HepG2 (cell line): ENCODE results near the gene POLG2. TPM values are rescaled to one million over a fixed set of nuclear protein-coding genes. Genes with fewer than 3 reads are reported as not detected.
A peak's percentile ranks its signal among the peaks of the same experiment; 100 is the strongest.

Experiments
- CREM ChIP-seq, 2 experiments: sonication (generic) in 1 of 2; formaldehyde crosslinking in 1 of 2; IDR thresholded peaks; 2 replicates each; pipeline versions ENCODE4 v1.4.0 to v1.6.1; 2016 to 2020; ENCODE audit warnings: antibody characterized with exemption in 1 of 2, mild to moderate bottlenecking in 1 of 2, missing genetic modification reagents in 1 of 2
- ELF3 ChIP-seq: IDR thresholded peaks from 2 replicates; pipeline ENCODE4 v1.6.1; 2016; ENCODE audit warnings: missing genetic modification reagents, missing compliant biosample characterization
- KDM2A ChIP-seq: sonication (generic); formaldehyde crosslinking; IDR thresholded peaks from 2 replicates; pipeline ENCODE4 v1.4.0; 2020; ENCODE audit warnings: low read depth, missing genetic modification reagents, borderline replicate concordance
- PHF20 ChIP-seq: sonication (generic); formaldehyde crosslinking; IDR thresholded peaks from 2 replicates; pipeline ENCODE4 v1.5.0; 2020; ENCODE audit warnings: mild to moderate bottlenecking, missing genetic modification reagents
- RAD51 ChIP-seq: fragments of 450-650 bp; IDR thresholded peaks from 2 replicates; pipeline ENCODE4 v1.6.1; 2016; ENCODE audit warnings: borderline replicate concordance
- RXRB ChIP-seq: IDR thresholded peaks from 2 replicates; pipeline ENCODE4 v1.6.1; 2016; ENCODE audit warnings: borderline replicate concordance, missing genetic modification reagents, missing compliant biosample characterization
- SAP130 ChIP-seq: IDR thresholded peaks from 2 replicates; pipeline ENCODE4 v1.6.1; 2016; ENCODE audit warnings: low read depth
- SMARCE1 ChIP-seq: fragments of 450-650 bp; IDR thresholded peaks from 2 replicates; pipeline ENCODE4 v1.6.1; 2017; ENCODE audit warnings: borderline replicate concordance
- TFAP4 ChIP-seq: sonication (generic); IDR thresholded peaks from 2 replicates; pipeline ENCODE4 v1.6.1; 2016; ENCODE audit warnings: low read depth, borderline replicate concordance
- ZFP62 ChIP-seq: sonication (generic); formaldehyde crosslinking; IDR thresholded peaks from 2 replicates; pipeline ENCODE4 v1.4.0; 2020; ENCODE audit warnings: missing genetic modification reagents
- ZNF121 ChIP-seq: sonication (generic); formaldehyde crosslinking; IDR thresholded peaks from 2 replicates; pipeline ENCODE4 v1.5.0; 2020; ENCODE audit warnings: mild to moderate bottlenecking, missing genetic modification reagents
- ZNF589 ChIP-seq: sonication (generic); formaldehyde crosslinking; conservative IDR thresholded peaks from 2 replicates; pipeline ENCODE4 v1.8.0; 2022; ENCODE audit warnings: mild to moderate bottlenecking, moderate library complexity, missing genetic modification reagents
- ZNF7 ChIP-seq: IDR thresholded peaks from 2 replicates; pipeline ENCODE4 v1.6.1; 2016; ENCODE audit warnings: missing biosample characterization, missing genetic modification reagents
- polyA plus RNA-seq, 8 experiments: library from polyadenylated mRNA; depleted of rRNA in 3 of 8; stranded (reverse) in 7 of 8; unstranded in 1 of 8; fragments of >200 nt; fragmentation: Illumina TruSeq in 4 of 8; extraction: Trizol in 4 of 8; gene quantifications; 2 replicates each; pipeline versions ENCODE4 v1.2.1 to v1.2.3, GENCODE V29; 2011 to 2016; ENCODE audit warnings: low read depth in 4 of 8, missing spikeins in 1 of 8, mixed read lengths in 1 of 8; ENCODE audit not compliant: insufficient read depth in 1 of 8
- total RNA-seq, 5 experiments: library from RNA; depleted of rRNA; stranded (reverse); fragments of >200 nt; fragmentation: Illumina TruSeq; extraction: Trizol; gene quantifications; 2 replicates each; pipeline ENCODE4 v1.2.3, GENCODE V29; 2016; ENCODE audit warnings: low read depth in 1 of 5
- TF ChIP-seq, protein P1 (sequence below): IDR thresholded peaks from 2 replicates; pipeline ENCODE4 v1.6.1; 2016; ENCODE audit warnings: mild to moderate bottlenecking
- TF ChIP-seq, protein P2 (sequence below): IDR thresholded peaks from 2 replicates; pipeline ENCODE4 v1.4.0; 2020; ENCODE audit warnings: mild to moderate bottlenecking, missing genetic modification reagents

The POLG2 gene
- total and polyA plus RNA-seq, 2 of the 13 experiments (the other 11 are each of a cell fraction or from before 2014, with no cell fraction given): 21.1 to 25.5 TPM

DNA sequence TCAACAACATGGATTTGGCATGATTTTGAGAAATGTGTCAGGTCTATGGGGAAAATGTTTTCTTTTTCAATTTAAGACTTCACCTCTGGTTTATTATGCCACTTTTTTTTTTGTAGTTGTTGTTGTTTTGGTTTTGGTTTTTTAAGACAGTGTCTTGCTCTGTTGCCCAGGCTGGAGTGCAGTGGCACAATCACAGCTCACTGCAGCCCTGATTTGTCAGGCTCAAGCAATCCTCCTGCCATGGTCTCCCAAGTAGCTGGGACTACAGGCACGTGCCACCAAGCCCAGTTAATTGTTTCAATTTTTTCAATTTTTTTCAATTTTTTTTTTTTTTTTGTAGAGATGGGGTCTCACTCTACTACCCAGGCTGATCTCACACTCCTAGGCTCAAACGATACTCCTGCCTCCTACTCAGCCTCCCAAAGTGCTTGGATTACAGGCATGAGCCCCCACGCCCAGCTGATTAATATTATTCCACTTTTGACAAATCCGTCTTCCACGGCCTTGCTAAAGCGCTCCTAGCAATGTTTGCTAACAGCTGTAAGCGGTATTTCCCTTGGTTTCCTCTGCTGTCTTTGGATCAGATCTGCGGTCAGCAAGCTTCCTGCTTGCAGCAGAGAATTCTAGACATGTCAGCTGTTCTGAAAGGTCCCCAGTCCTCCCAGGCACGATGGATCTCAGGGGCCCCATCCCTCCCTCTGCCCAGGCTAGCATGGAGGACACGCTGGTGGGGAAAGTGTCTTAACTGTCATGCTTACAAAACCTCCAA lies 54.9 kb downstream of the POLG2 start (continued):
- TF ChIP-seq, protein P1, sequence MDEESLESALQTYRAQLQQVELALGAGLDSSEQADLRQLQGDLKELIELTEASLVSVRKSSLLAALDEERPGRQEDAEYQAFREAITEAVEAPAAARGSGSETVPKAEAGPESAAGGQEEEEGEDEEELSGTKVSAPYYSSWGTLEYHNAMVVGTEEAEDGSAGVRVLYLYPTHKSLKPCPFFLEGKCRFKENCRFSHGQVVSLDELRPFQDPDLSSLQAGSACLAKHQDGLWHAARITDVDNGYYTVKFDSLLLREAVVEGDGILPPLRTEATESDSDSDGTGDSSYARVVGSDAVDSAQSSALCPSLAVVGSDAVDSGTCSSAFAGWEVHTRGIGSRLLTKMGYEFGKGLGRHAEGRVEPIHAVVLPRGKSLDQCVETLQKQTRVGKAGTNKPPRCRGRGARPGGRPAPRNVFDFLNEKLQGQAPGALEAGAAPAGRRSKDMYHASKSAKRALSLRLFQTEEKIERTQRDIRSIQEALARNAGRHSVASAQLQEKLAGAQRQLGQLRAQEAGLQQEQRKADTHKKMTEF (CRISPR knock-in tag): peak; percentile 31; the same call in 1 of the 2 replicates
- TF ChIP-seq ZNF121 (CRISPR knock-in tag) (peak; percentile 69), KDM2A (0 out of 2 replicates have a peak, but pooled peaks have one; percentile 30), ZNF589 (CRISPR knock-in tag) (no peak), ZFP62 (CRISPR knock-in tag) (no peak), ZNF7 (CRISPR knock-in tag) (no peak), CREM (IDR thresholded peaks at IDR 0.05) (no peak), CREM (CRISPR knock-in tag; IDR thresholded peaks at IDR 0.05) (no peak), SAP130 (CRISPR knock-in tag) (peak; percentile 34; the same call in 1 of the 2 replicates), RAD51 (no peak), PHF20 (no peak), SMARCE1 (no peak), RXRB (CRISPR knock-in tag) (no peak), ELF3 (CRISPR knock-in tag) (0 out of 2 replicates have a peak, but pooled peaks have one; percentile 43), TFAP4 (peak; percentile 83)
- TF ChIP-seq, protein P2, sequence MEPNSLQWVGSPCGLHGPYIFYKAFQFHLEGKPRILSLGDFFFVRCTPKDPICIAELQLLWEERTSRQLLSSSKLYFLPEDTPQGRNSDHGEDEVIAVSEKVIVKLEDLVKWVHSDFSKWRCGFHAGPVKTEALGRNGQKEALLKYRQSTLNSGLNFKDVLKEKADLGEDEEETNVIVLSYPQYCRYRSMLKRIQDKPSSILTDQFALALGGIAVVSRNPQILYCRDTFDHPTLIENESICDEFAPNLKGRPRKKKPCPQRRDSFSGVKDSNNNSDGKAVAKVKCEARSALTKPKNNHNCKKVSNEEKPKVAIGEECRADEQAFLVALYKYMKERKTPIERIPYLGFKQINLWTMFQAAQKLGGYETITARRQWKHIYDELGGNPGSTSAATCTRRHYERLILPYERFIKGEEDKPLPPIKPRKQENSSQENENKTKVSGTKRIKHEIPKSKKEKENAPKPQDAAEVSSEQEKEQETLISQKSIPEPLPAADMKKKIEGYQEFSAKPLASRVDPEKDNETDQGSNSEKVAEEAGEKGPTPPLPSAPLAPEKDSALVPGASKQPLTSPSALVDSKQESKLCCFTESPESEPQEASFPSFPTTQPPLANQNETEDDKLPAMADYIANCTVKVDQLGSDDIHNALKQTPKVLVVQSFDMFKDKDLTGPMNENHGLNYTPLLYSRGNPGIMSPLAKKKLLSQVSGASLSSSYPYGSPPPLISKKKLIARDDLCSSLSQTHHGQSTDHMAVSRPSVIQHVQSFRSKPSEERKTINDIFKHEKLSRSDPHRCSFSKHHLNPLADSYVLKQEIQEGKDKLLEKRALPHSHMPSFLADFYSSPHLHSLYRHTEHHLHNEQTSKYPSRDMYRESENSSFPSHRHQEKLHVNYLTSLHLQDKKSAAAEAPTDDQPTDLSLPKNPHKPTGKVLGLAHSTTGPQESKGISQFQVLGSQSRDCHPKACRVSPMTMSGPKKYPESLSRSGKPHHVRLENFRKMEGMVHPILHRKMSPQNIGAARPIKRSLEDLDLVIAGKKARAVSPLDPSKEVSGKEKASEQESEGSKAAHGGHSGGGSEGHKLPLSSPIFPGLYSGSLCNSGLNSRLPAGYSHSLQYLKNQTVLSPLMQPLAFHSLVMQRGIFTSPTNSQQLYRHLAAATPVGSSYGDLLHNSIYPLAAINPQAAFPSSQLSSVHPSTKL (CRISPR knock-in tag): 0 out of 2 replicates have a peak, but pooled peaks have one; percentile 19
- TF ChIP-seq, all 625 proteins: peak for 9
